HL-60 (cell line): ENCODE data around the gene APOBEC3B.
"Not testable (repeated sequence)": the region's sequence is repeated elsewhere in the genome, so short reads cannot be mapped to it uniquely, and the experiment has no call there.

Experiments
- GABPA ChIP-seq: IDR thresholded peaks from 2 replicates; pipeline ENCODE4 v1.6.1; 2012; ENCODE audit warnings: low read depth
- TF ChIP-seq, protein P1 (sequence below): IDR thresholded peaks from one replicate; pipeline ENCODE4 v1.5.1; 2011; ENCODE audit warnings: low read length, control low read depth, inconsistent platforms; ENCODE audit not compliant: insufficient read depth

DNA sequence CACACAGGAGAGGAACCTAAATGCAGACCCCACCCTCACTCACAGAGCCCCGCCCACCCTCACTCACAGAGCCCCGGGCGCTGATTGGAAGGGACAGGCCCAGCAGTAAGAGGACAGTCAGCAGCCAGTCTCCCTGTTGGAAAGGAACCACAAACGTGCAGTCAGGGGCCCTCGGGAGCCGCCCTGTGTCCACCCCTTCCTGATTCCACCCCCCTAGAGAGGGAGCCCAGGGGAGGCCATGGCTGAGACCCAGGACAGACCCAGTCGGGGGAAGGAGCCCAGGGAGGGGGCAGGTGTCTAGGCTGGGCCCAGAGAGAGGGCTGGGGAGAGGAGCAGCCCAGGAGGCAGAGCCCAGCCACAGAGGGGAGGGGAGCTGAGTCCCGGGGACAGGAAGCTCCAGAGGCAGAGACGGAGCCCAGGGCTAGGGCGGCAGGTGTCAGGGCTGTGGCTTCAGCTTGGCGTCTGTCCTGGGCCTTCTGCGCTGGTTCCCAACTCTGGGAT, 10.8 kb downstream of the APOBEC3B start:
- TF ChIP-seq, protein P1, sequence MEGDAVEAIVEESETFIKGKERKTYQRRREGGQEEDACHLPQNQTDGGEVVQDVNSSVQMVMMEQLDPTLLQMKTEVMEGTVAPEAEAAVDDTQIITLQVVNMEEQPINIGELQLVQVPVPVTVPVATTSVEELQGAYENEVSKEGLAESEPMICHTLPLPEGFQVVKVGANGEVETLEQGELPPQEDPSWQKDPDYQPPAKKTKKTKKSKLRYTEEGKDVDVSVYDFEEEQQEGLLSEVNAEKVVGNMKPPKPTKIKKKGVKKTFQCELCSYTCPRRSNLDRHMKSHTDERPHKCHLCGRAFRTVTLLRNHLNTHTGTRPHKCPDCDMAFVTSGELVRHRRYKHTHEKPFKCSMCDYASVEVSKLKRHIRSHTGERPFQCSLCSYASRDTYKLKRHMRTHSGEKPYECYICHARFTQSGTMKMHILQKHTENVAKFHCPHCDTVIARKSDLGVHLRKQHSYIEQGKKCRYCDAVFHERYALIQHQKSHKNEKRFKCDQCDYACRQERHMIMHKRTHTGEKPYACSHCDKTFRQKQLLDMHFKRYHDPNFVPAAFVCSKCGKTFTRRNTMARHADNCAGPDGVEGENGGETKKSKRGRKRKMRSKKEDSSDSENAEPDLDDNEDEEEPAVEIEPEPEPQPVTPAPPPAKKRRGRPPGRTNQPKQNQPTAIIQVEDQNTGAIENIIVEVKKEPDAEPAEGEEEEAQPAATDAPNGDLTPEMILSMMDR, result not testable (repeated sequence)
- not testable (repeated sequence) for TF ChIP-seq GABPA
